Thyroid gland (tissue), 4 donors: ENCODE results near the gene YJU2. TPM values are rescaled to one million over a fixed set of nuclear protein-coding genes. Genes with fewer than 3 reads are reported as not detected.

Experiments used
- DNase-seq, 2 donors: peaks; one replicate each; pipeline ENCODE4 v3.0.0-alpha.2; 2019
- H3K27ac ChIP-seq, 3 donors: fragments of 200-600 bp; sonication (generic); 1 replicate in 2 of 3; 2 replicates in 1 of 3; pipeline ENCODE4 v1.5.1; 2016 to 2019; ENCODE audit warnings: mild to moderate bottlenecking in 1 of 3, moderate library complexity in 1 of 3
- H3K27me3 ChIP-seq: fragments of 200-600 bp; sonication (generic); one replicate; pipeline ENCODE4 v1.5.1; 2019
- H3K36me3 ChIP-seq, 2 donors: fragments of 200-600 bp; sonication (generic); one replicate each; pipeline ENCODE4 v1.5.1; 2016 to 2019
- H3K4me1 ChIP-seq, 2 donors: fragments of 200-600 bp; sonication (generic); one replicate each; pipeline ENCODE4 v1.5.1; 2017 to 2019
- H3K4me3 ChIP-seq, 3 donors: fragments of 200-600 bp; sonication (generic); replicated peaks in 1 of 3; 1 replicate in 2 of 3; 2 replicates in 1 of 3; pipeline ENCODE4 v1.5.1; 2016; ENCODE audit warnings: mild to moderate bottlenecking in 1 of 3
- H3K9me3 ChIP-seq: fragments of 200-600 bp; sonication (generic); one replicate; pipeline ENCODE4 v1.5.1; 2017
- CTCF ChIP-seq, 6 experiments: fragments of 200-600 bp in 3 of 6; fragments of 450-650 bp in 3 of 6; sonication (generic) in 3 of 6; IDR thresholded peaks; one replicate each; pipeline ENCODE4 v1.5.1; 2016 to 2019; ENCODE audit warnings: antibody characterized with exemption in 6 of 6, mild to moderate bottlenecking in 2 of 6, inconsistent platforms in 1 of 6, moderate library complexity in 1 of 6
- POLR2A ChIP-seq, 2 donors: fragments of 450-650 bp; IDR thresholded peaks; one replicate each; pipeline ENCODE4 v1.6.1; 2017; ENCODE audit warnings: antibody characterized with exemption in 2 of 2, mild to moderate bottlenecking in 2 of 2, moderate library complexity in 1 of 2
- WGBS, 2 donors: methylation state at CpG; one replicate each; pipeline ENCODE4 v1.1.5; 2017; 5-methylcytosine and 5-hydroxymethylcytosine counted together
- intact Hi-C: fragments of 100-400 bp; cut with DNase I; formaldehyde crosslinking; loops from one replicate; pipeline ENCODE4 v1.15.1; 2023
- total RNA-seq, 4 donors: library from RNA; depleted of rRNA; stranded (reverse); fragments of >200 nt; gene quantifications; one replicate each; pipeline ENCODE4 v1.2.3, GENCODE V29; 2016

Gene YJU2
- total RNA-seq, 4 donors from 2014 or later = 25.9 to 34.1 (median 31.3) TPM

GRCh38 chr19:4220188-4220587 lies 26.7 kb upstream of the YJU2 start:
- Histone ChIP-seq H3K27me3 (no peaks in the 10 kb centered on the region), H3K27ac (no peak overlapping the region), H3K4me1 (no peaks in the 10 kb centered on the region), H3K9me3 (no peaks in the 10 kb centered on the region), H3K4me3 (no peak overlapping the region), H3K36me3 (no peaks in the 10 kb centered on the region)
- 94 to 95% methylated on average over 7 of the region's 7 CpGs for WGBS, 2 donors
- intact Hi-C loops = no loop called here
- TF ChIP-seq POLR2A (IDR thresholded peaks at IDR 0.05) (no peak), CTCF (IDR thresholded peaks at IDR 0.05) (no peak)
- no peak for DNase-seq

DNA sequence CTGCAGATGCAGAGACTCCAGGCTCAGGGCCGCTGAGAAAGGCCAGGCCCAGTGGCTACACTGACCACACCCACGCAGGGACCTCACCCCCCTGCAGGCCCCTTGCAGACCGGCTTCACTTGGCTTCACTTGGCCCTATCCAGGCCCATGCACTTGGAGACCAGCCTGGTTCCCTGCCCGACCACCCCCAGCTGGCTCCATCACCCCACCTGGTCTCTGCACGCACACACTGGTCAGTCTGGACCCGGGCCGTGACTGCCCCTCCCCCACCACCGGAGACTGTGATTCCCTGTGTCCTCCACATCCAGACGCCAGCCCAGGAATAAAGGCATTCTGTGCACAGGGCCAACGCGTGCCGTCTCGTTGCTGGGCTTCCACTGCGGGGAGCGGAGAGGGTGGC lies 22.4 kb upstream of the YJU2 start:
- Histone ChIP-seq H3K36me3 (no peaks in the 10 kb centered on the region), H3K27me3 (no peaks in the 10 kb centered on the region), H3K4me3 (no peak overlapping the region), H3K27ac (no peak overlapping the region), H3K4me1 (no peaks in the 10 kb centered on the region), H3K9me3 (no peaks in the 10 kb centered on the region)
- no peak for TF ChIP-seq POLR2A (IDR thresholded peaks at IDR 0.05)
- no peak for TF ChIP-seq CTCF (IDR thresholded peaks at IDR 0.05)
- intact Hi-C loops = no loop called here
- no peak for DNase-seq
- WGBS, 2 donors = 73 to 75% methylated on average over 15 of the region's 15 CpGs

- Histone ChIP-seq H3K27ac (no peak overlapping the region), H3K4me3 (no peak overlapping the region), H3K27me3 (no peaks in the 10 kb centered on the region), H3K36me3 (no peaks in the 10 kb centered on the region), H3K9me3 (no peaks in the 10 kb centered on the region), H3K4me1 (no peaks in the 10 kb centered on the region)
- 83 to 88% methylated on average over 8 of the region's 8 CpGs for WGBS, 2 donors
- DNase-seq = no peak
- TF ChIP-seq CTCF (IDR thresholded peaks at IDR 0.05) (no peak), POLR2A (IDR thresholded peaks at IDR 0.05) (no peak)
- intact Hi-C loops = no loop called here
Measured at GRCh38 chr19:4225885-4226284, 21.0 kb upstream of the YJU2 start.

DNA sequence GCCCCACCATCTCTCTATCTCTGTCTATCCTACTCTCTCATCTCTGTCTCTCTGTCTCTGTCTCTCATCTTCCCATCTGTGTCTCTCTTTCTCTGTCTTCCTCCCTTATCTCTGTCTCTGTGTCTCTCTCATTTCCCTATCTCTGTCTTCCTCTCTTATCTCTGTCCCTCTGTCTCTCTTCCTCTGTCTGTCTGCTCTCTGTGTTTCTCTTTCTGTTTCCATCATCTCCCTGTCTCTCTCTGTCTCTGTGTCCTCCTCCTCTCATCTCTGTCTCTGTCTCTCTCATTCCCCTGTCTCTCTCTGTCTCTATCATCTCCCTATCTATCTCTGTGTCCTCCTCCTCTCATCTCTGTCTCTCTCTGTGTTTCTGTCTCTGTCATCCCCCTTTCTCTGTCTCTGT lies 19.1 kb upstream of the YJU2 start:
- no peaks in the 10 kb centered on the region for H3K27me3 ChIP-seq

GRCh38 chr19:4228765-4229178 lies 18.1 kb upstream of the YJU2 start:
- intact Hi-C loops = no loop called here
- H3K27me3 ChIP-seq = peaks cover 4% of the 10 kb centered on the region
- no peak for DNase-seq
- no peak overlapping the region for H3K27ac ChIP-seq
- TF ChIP-seq CTCF (IDR thresholded peaks at IDR 0.05) (no peak), POLR2A (IDR thresholded peaks at IDR 0.05) (no peak)
- H3K36me3 ChIP-seq = no peaks in the 10 kb centered on the region
- no peak overlapping the region for H3K4me3 ChIP-seq
- no peaks in the 10 kb centered on the region for H3K4me1 ChIP-seq
- no peaks in the 10 kb centered on the region for H3K9me3 ChIP-seq
- 78 to 82% methylated on average over 2 of the region's 2 CpGs for WGBS, 2 donors

More for the DNA sequence above, 19.1 kb upstream of the YJU2 start:
- TF ChIP-seq POLR2A (IDR thresholded peaks at IDR 0.05) (no peak), CTCF (IDR thresholded peaks at IDR 0.05) (no peak)
- Histone ChIP-seq H3K4me1 (no peaks in the 10 kb centered on the region), H3K4me3 (no peak overlapping the region), H3K27ac (no peak overlapping the region), H3K36me3 (no peaks in the 10 kb centered on the region), H3K9me3 (no peaks in the 10 kb centered on the region)
- no peak for DNase-seq
- intact Hi-C loops = no loop called here
